NT2/D1 (cell line): ENCODE measurements around the gene KLF7.
A peak's percentile ranks its signal among the peaks of the same experiment; 100 is the strongest.

Source experiments
- DNase-seq: peaks from one replicate; pipeline ENCODE4 v3.0.0-alpha.2; 2011; ENCODE audit warnings: low read depth, low spot score
- H3K27me3 ChIP-seq: 2 replicates; pipeline ENCODE4 v1.6.0; 2011; ENCODE audit warnings: mild to moderate bottlenecking; ENCODE audit not compliant: insufficient read length, insufficient read depth
- H3K36me3 ChIP-seq: 2 replicates; pipeline ENCODE4 v1.6.1; 2011; ENCODE audit warnings: mild to moderate bottlenecking, low read length, mixed read lengths; ENCODE audit not compliant: insufficient read depth, insufficient read length
- H3K4me1 ChIP-seq: 2 replicates; pipeline ENCODE4 v1.5.1; 2011; ENCODE audit not compliant: insufficient read depth, insufficient read length
- H3K4me3 ChIP-seq: 2 replicates; pipeline ENCODE4 v1.5.1; 2011; ENCODE audit warnings: low read depth; ENCODE audit not compliant: insufficient read length
- H3K9ac ChIP-seq: 2 replicates; pipeline ENCODE4 v1.6.0; 2011; ENCODE audit warnings: low read depth; ENCODE audit not compliant: insufficient read length
- H3K9me3 ChIP-seq: 2 replicates; pipeline ENCODE4 v1.5.1; 2011; ENCODE audit warnings: mild to moderate bottlenecking, low read length; ENCODE audit not compliant: insufficient read depth
- SUZ12 ChIP-seq: IDR thresholded peaks from 2 replicates; pipeline ENCODE4 v1.6.1; 2011; ENCODE audit not compliant: insufficient read length, insufficient read depth; ENCODE audit errors: extremely low read depth
- YY1 ChIP-seq: IDR thresholded peaks from 2 replicates; pipeline ENCODE4 v1.6.1; 2011; ENCODE audit not compliant: insufficient read length, insufficient read depth
- ZNF274 ChIP-seq: IDR thresholded peaks from 2 replicates; pipeline ENCODE4 v1.6.1; 2011; ENCODE audit warnings: mild to moderate bottlenecking, low read depth, low read length

Gene KLF7

GRCh38 chr2:207137596-207138337, 28.0 kb downstream of the KLF7 start:
- H3K36me3 ChIP-seq = peaks cover 52% of the 10 kb centered on the region

GRCh38 chr2:207136874-207137273, 28.9 kb downstream of the KLF7 start:
- H3K4me3 ChIP-seq = no peak overlapping the region
- DNase-seq = no peak
- no peak for TF ChIP-seq ZNF274
- no peak for TF ChIP-seq YY1
- TF ChIP-seq SUZ12 = no peak
- peaks cover 2% of the 10 kb centered on the region; the same call in 1 of the 2 replicates for H3K9me3 ChIP-seq
- H3K36me3 ChIP-seq = peaks cover 45% of the 10 kb centered on the region
- no peaks in the 10 kb centered on the region for H3K27me3 ChIP-seq
- H3K4me1 ChIP-seq = no peaks in the 10 kb centered on the region
- no peak overlapping the region for H3K9ac ChIP-seq

More at GRCh38 chr2:207137596-207138337, 28.0 kb downstream of the KLF7 start:
- no peak overlapping the region for H3K4me3 ChIP-seq
- DNase-seq = no peak
- H3K27me3 ChIP-seq = no peaks in the 10 kb centered on the region
- no peak overlapping the region for H3K9ac ChIP-seq
- H3K9me3 ChIP-seq = no peaks in the 10 kb centered on the region
- TF ChIP-seq ZNF274 (no peak), YY1 (no peak), SUZ12 (no peak)
- H3K4me1 ChIP-seq = peaks cover 2% of the 10 kb centered on the region

- no peak for DNase-seq
These were observed 29.8 kb downstream of the KLF7 start for GRCh38 chr2:207135801-207136457.

GRCh38 chr2:207135340-207135739, 30.4 kb downstream of the KLF7 start:
- H3K4me3 ChIP-seq = no peak overlapping the region
- H3K9ac ChIP-seq = no peak overlapping the region
- TF ChIP-seq SUZ12 = no peak
- no peaks in the 10 kb centered on the region for H3K27me3 ChIP-seq
- H3K4me1 ChIP-seq = no peaks in the 10 kb centered on the region
- peaks cover 44% of the 10 kb centered on the region for H3K36me3 ChIP-seq
- DNase-seq = no peak
- peaks cover 13% of the 10 kb centered on the region; the same call in 1 of the 2 replicates for H3K9me3 ChIP-seq

More at GRCh38 chr2:207135801-207136457, 29.8 kb downstream of the KLF7 start:
- Histone ChIP-seq H3K9ac (no peak overlapping the region), H3K4me1 (no peaks in the 10 kb centered on the region), H3K9me3 (peaks cover 12% of the 10 kb centered on the region; the same call in 1 of the 2 replicates), H3K36me3 (peaks cover 48% of the 10 kb centered on the region), H3K4me3 (no peak overlapping the region), H3K27me3 (no peaks in the 10 kb centered on the region)
- TF ChIP-seq YY1 = no peak
- no peak for TF ChIP-seq SUZ12
- TF ChIP-seq ZNF274 = no peak

GRCh38 chr2:207133820-207134519, 31.8 kb downstream of the KLF7 start:
- peaks cover 13% of the 10 kb centered on the region; the same call in 1 of the 2 replicates for H3K9me3 ChIP-seq
- no peaks in the 10 kb centered on the region for H3K4me1 ChIP-seq
- TF ChIP-seq YY1 (no peak), ZNF274 (no peak), SUZ12 (no peak)
- no peaks in the 10 kb centered on the region for H3K27me3 ChIP-seq
- H3K4me3 ChIP-seq = no peak overlapping the region
- DNase-seq = peak; percentile 63
- no peak overlapping the region for H3K9ac ChIP-seq
- H3K36me3 ChIP-seq = peaks cover 38% of the 10 kb centered on the region

GRCh38 chr2:207133458-207133819, 32.3 kb downstream of the KLF7 start:
- Histone ChIP-seq H3K9ac (no peak overlapping the region), H3K9me3 (peaks cover 18% of the 10 kb centered on the region), H3K4me3 (no peak overlapping the region), H3K27me3 (no peaks in the 10 kb centered on the region), H3K4me1 (no peaks in the 10 kb centered on the region), H3K36me3 (peaks cover 38% of the 10 kb centered on the region)
- no peak for DNase-seq
- TF ChIP-seq ZNF274 = no peak
- no peak for TF ChIP-seq SUZ12
- TF ChIP-seq YY1 = no peak

GRCh38 chr2:207132019-207132418, 33.7 kb downstream of the KLF7 start:
- Histone ChIP-seq H3K36me3 (peaks cover 29% of the 10 kb centered on the region), H3K9ac (no peak overlapping the region), H3K4me3 (no peak overlapping the region), H3K9me3 (peaks cover 25% of the 10 kb centered on the region), H3K27me3 (no peaks in the 10 kb centered on the region), H3K4me1 (no peaks in the 10 kb centered on the region)
- no peak for TF ChIP-seq ZNF274
- no peak for TF ChIP-seq YY1
- no peak for TF ChIP-seq SUZ12
- DNase-seq = no peak
